Stomach (tissue), 4 donors: ENCODE data around the gene CDC27.

ENCODE experiments used
- CTCF ChIP-seq, 7 experiments: fragments of 450-650 bp in 4 of 7; fragments of 200-600 bp in 3 of 7; sonication (generic) in 3 of 7; IDR thresholded peaks; one replicate each; pipeline ENCODE4 v1.5.1; 2016 to 2019; ENCODE audit warnings: antibody characterized with exemption in 7 of 7, control low read depth in 2 of 7, mild to moderate bottlenecking in 1 of 7
- EP300 ChIP-seq: sonication (generic); formaldehyde crosslinking; IDR thresholded peaks from one replicate; pipeline ENCODE4 v1.6.1; 2017; ENCODE audit warnings: antibody characterized with exemption

DNA sequence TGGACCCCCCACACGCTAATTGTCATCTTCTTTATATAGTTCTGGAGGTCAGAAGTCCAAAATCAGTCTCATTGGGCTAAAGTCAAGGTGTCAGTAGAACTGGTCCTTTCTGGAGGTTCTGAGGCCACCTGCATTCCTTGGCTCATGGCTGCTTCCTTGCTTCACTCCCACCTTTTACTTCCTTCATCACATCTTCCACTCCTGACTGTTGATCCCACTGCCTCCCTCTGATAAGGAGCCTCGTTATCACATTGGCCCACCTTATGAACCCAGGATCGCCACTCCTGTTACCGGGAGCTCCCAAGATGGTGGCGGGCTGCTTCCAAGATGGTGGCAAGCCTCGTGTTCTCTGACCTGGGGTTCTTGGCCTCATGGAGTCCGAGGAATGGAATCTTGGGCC is 83.0 kb downstream of the CDC27 start:
- TF ChIP-seq CTCF (IDR thresholded peaks at IDR 0.05) (no peak), EP300 (no peak)
